ENCODE measurements around the gene POLR2I.

DNA sequence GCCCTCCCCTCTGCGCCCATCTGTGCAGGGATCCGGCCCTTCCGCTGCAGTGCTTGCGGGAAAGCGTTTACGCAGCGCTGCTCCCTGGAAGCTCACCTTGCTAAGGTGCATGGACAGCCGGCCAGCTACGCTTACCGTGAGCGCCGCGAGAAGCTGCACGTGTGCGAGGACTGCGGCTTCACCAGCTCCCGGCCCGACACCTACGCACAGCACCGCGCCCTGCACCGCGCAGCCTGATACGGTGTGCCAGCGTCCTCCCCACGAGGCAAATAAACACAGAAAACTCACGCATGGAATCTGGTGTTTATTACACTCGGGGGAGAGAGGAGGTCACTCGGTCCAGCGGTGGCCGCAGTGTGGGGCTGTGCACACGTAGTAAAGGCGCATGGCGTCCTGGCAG is 1.2 kb downstream of the POLR2I start:
- TF ChIP-seq, protein P1, sequence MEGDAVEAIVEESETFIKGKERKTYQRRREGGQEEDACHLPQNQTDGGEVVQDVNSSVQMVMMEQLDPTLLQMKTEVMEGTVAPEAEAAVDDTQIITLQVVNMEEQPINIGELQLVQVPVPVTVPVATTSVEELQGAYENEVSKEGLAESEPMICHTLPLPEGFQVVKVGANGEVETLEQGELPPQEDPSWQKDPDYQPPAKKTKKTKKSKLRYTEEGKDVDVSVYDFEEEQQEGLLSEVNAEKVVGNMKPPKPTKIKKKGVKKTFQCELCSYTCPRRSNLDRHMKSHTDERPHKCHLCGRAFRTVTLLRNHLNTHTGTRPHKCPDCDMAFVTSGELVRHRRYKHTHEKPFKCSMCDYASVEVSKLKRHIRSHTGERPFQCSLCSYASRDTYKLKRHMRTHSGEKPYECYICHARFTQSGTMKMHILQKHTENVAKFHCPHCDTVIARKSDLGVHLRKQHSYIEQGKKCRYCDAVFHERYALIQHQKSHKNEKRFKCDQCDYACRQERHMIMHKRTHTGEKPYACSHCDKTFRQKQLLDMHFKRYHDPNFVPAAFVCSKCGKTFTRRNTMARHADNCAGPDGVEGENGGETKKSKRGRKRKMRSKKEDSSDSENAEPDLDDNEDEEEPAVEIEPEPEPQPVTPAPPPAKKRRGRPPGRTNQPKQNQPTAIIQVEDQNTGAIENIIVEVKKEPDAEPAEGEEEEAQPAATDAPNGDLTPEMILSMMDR (IDR thresholded peaks at IDR 0.05; ENCODE audit: low read length) = no peak
- TF ChIP-seq EZH2phosphoT487 (IDR thresholded peaks at IDR 0.05; ENCODE audit: low read length) = no peak
